Amniotic epithelial cell (primary cell): ENCODE data around the gene MYH11.
A peak's percentile ranks its signal among the peaks of the same experiment; 100 is the strongest.
"Not testable (repeated sequence)": the region's sequence is repeated elsewhere in the genome, so short reads cannot be mapped to it uniquely, and the experiment has no call there.

ENCODE experiments used
- DNase-seq: peaks from one replicate; pipeline ENCODE4 v3.0.0-alpha.2; 2010; ENCODE audit warnings: low read depth

Gene MYH11

GRCh38 chr16:15714393-15715172, 142.2 kb downstream of the MYH11 start:
- no peak for DNase-seq

- DNase-seq: no peak
These were observed 147.8 kb downstream of the MYH11 start for GRCh38 chr16:15708997-15709396.

GRCh38 chr16:15708096-15708495, 148.7 kb downstream of the MYH11 start:
- DNase-seq: peak; percentile 74

- DNase-seq: no peak
These were observed 149.5 kb downstream of the MYH11 start for GRCh38 chr16:15707332-15707731.

- DNase-seq: no peak
These were observed 151.7 kb downstream of the MYH11 start for GRCh38 chr16:15705064-15705565.

- DNase-seq: peak; percentile 68
These were observed 152.3 kb downstream of the MYH11 start for GRCh38 chr16:15704545-15704987.

GRCh38 chr16:15703029-15703736, 153.6 kb downstream of the MYH11 start:
- DNase-seq: peak; percentile 6

GRCh38 chr16:15701975-15702970, 154.6 kb downstream of the MYH11 start:
- DNase-seq: peak; percentile 43

- DNase-seq: no peak
These were observed 155.5 kb downstream of the MYH11 start for GRCh38 chr16:15701367-15701766.

- no peak for DNase-seq
These were observed 157.0 kb downstream of the MYH11 start for GRCh38 chr16:15699819-15700218.

- DNase-seq: no peak
These were observed 162.3 kb downstream of the MYH11 start for GRCh38 chr16:15694499-15694898.

GRCh38 chr16:15692508-15692907, 164.3 kb downstream of the MYH11 start:
- not testable (repeated sequence) for DNase-seq

GRCh38 chr16:15691046-15691445, 165.8 kb downstream of the MYH11 start:
- no peak for DNase-seq

- DNase-seq: peak; percentile 17
These were observed 166.5 kb downstream of the MYH11 start for GRCh38 chr16:15690296-15690695.

- peak; percentile 21 for DNase-seq
These were observed 167.5 kb downstream of the MYH11 start for GRCh38 chr16:15689290-15689689.

- DNase-seq: no peak
These were observed 170.5 kb downstream of the MYH11 start for GRCh38 chr16:15686287-15686686.

GRCh38 chr16:15682105-15682570, 174.7 kb downstream of the MYH11 start:
- DNase-seq: peak; percentile 78

- no peak for DNase-seq
These were observed 179.4 kb downstream of the MYH11 start for GRCh38 chr16:15677447-15677846.

- DNase-seq: no peak
These were observed 180.3 kb downstream of the MYH11 start for GRCh38 chr16:15676506-15676905.

- no peak for DNase-seq
These were observed 182.3 kb downstream of the MYH11 start for GRCh38 chr16:15674571-15674970.

GRCh38 chr16:15672514-15673167, 184.2 kb downstream of the MYH11 start:
- DNase-seq: peak; percentile 98
